ENCODE results near the gene PIEZO1. TPM values are rescaled to one million over a fixed set of nuclear protein-coding genes. Genes with fewer than 3 reads are reported as not detected.
A peak's percentile ranks its signal among the peaks of the same experiment; 100 is the strongest.

The PIEZO1 gene
- total RNA-seq, 1 experiment from 2014 or later = 88.5 TPM

GRCh38 chr16:88739977-88740726 is 44.9 kb downstream of the PIEZO1 start:
- H3K4me3 ChIP-seq = no peak overlapping the region
- H3K27me3 ChIP-seq = no peaks in the 10 kb centered on the region
- H3K9me3 ChIP-seq = no peaks in the 10 kb centered on the region
- H3K36me3 ChIP-seq = peaks cover 4% of the 10 kb centered on the region
- no peak for DNase-seq

GRCh38 chr16:88739139-88739976 is 45.7 kb downstream of the PIEZO1 start:
- Histone ChIP-seq H3K9me3 (no peaks in the 10 kb centered on the region), H3K27me3 (no peaks in the 10 kb centered on the region), H3K4me3 (no peak overlapping the region), H3K36me3 (peaks cover 4% of the 10 kb centered on the region)
- no peak for DNase-seq

GRCh38 chr16:88738151-88739084 is 46.6 kb downstream of the PIEZO1 start:
- H3K27me3 ChIP-seq = no peaks in the 10 kb centered on the region
- no peaks in the 10 kb centered on the region for H3K9me3 ChIP-seq
- no peak for DNase-seq
- peaks cover 4% of the 10 kb centered on the region for H3K36me3 ChIP-seq
- H3K4me3 ChIP-seq = no peak overlapping the region

- peaks cover 4% of the 10 kb centered on the region for H3K36me3 ChIP-seq
- peak; percentile 56 for DNase-seq
- H3K9me3 ChIP-seq = no peaks in the 10 kb centered on the region
- no peaks in the 10 kb centered on the region for H3K27me3 ChIP-seq
- H3K4me3 ChIP-seq = no peak overlapping the region
Observed at GRCh38 chr16:88737298-88738150, 47.5 kb downstream of the PIEZO1 start.

GRCh38 chr16:88736496-88736895 is 48.5 kb downstream of the PIEZO1 start:
- peaks cover 4% of the 10 kb centered on the region for H3K36me3 ChIP-seq
- H3K27me3 ChIP-seq = no peaks in the 10 kb centered on the region
- DNase-seq = no peak
- no peak overlapping the region for H3K4me3 ChIP-seq
- H3K9me3 ChIP-seq = no peaks in the 10 kb centered on the region

GRCh38 chr16:88736088-88736487 is 48.9 kb downstream of the PIEZO1 start:
- Histone ChIP-seq H3K27me3 (no peaks in the 10 kb centered on the region), H3K9me3 (no peaks in the 10 kb centered on the region), H3K4me3 (no peak overlapping the region), H3K36me3 (peaks cover 4% of the 10 kb centered on the region)
- DNase-seq = no peak

- DNase-seq = no peak
- Histone ChIP-seq H3K36me3 (peaks cover 6% of the 10 kb centered on the region), H3K4me3 (no peak overlapping the region), H3K9me3 (no peaks in the 10 kb centered on the region), H3K27me3 (no peaks in the 10 kb centered on the region)
Observed at GRCh38 chr16:88735616-88736015, 49.4 kb downstream of the PIEZO1 start.

- H3K9me3 ChIP-seq = no peaks in the 10 kb centered on the region
- no peaks in the 10 kb centered on the region for H3K27me3 ChIP-seq
- DNase-seq = no peak
- H3K4me3 ChIP-seq = no peak overlapping the region
- H3K36me3 ChIP-seq = peaks cover 6% of the 10 kb centered on the region
Observed at GRCh38 chr16:88735121-88735520, 49.9 kb downstream of the PIEZO1 start.

- H3K27me3 ChIP-seq = no peaks in the 10 kb centered on the region
- no peak for DNase-seq
- no peaks in the 10 kb centered on the region for H3K9me3 ChIP-seq
- no peak overlapping the region for H3K4me3 ChIP-seq
- peaks cover 6% of the 10 kb centered on the region for H3K36me3 ChIP-seq
Observed at GRCh38 chr16:88734361-88734728, 50.7 kb downstream of the PIEZO1 start.

- DNase-seq = no peak
- peaks cover 6% of the 10 kb centered on the region for H3K36me3 ChIP-seq
- H3K9me3 ChIP-seq = no peaks in the 10 kb centered on the region
- H3K4me3 ChIP-seq = no peak overlapping the region
- no peaks in the 10 kb centered on the region for H3K27me3 ChIP-seq
Observed at GRCh38 chr16:88733630-88734360, 51.2 kb downstream of the PIEZO1 start.

GRCh38 chr16:88732961-88733294 is 52.1 kb downstream of the PIEZO1 start:
- Histone ChIP-seq H3K36me3 (peaks cover 6% of the 10 kb centered on the region), H3K4me3 (no peak overlapping the region), H3K9me3 (no peaks in the 10 kb centered on the region), H3K27me3 (no peaks in the 10 kb centered on the region)
- DNase-seq = no peak

- DNase-seq = no peak
- no peaks in the 10 kb centered on the region for H3K9me3 ChIP-seq
- no peak overlapping the region for H3K4me3 ChIP-seq
- no peaks in the 10 kb centered on the region for H3K27me3 ChIP-seq
- peaks cover 6% of the 10 kb centered on the region for H3K36me3 ChIP-seq
Observed at GRCh38 chr16:88732172-88732960, 52.7 kb downstream of the PIEZO1 start.

GRCh38 chr16:88731699-88732098 is 53.3 kb downstream of the PIEZO1 start:
- DNase-seq = peak; percentile 22
- no peaks in the 10 kb centered on the region for H3K27me3 ChIP-seq
- no peaks in the 10 kb centered on the region for H3K9me3 ChIP-seq
- H3K36me3 ChIP-seq = peaks cover 5% of the 10 kb centered on the region
- H3K4me3 ChIP-seq = no peak overlapping the region

GRCh38 chr16:88730632-88731607 is 54.1 kb downstream of the PIEZO1 start:
- no peak overlapping the region for H3K4me3 ChIP-seq
- no peak for DNase-seq
- H3K27me3 ChIP-seq = no peaks in the 10 kb centered on the region
- H3K36me3 ChIP-seq = peaks cover 5% of the 10 kb centered on the region
- H3K9me3 ChIP-seq = no peaks in the 10 kb centered on the region

Data from MG63 (cell line).